ENCODE results near the gene ZRSR2. TPM values are rescaled to one million over a fixed set of nuclear protein-coding genes. Genes with fewer than 3 reads are reported as not detected.

Gene ZRSR2
- polyA plus RNA-seq, 1 of the 3 experiments (the other 2 are of a cell fraction) = 14.3 TPM

GRCh38 chrX:15864629-15865028 is 74.3 kb downstream of the ZRSR2 start:
- H2AFZ ChIP-seq (ENCODE audit: low read depth) = no peak overlapping the region
- H3K9ac ChIP-seq = no peak overlapping the region
- no peaks in the 10 kb centered on the region for H3K4me1 ChIP-seq (ENCODE audit: control insufficient read depth in 1 of 2, insufficient read depth in 2 of 2, low read depth in 1 of 2, low read length in 1 of 2)
- no peak for DNase-seq
- no peaks in the 10 kb centered on the region for H3K36me3 ChIP-seq (replicated peaks in 1 of 2; ENCODE audit: control insufficient read depth in 1 of 2, insufficient read depth in 2 of 2, low read length in 1 of 2)
- H3K4me3 ChIP-seq (ENCODE audit: low read depth in 2 of 2, low read length in 1 of 2) = no peak overlapping the region
- no peaks in the 10 kb centered on the region for H3K9me3 ChIP-seq
- H3K9me2 ChIP-seq = no peaks in the 10 kb centered on the region
- H3K27ac ChIP-seq (ENCODE audit: low read depth in 2 of 2, low read length in 1 of 2) = no peak overlapping the region
- no peak overlapping the region for H3K4me2 ChIP-seq
- H4K20me1 ChIP-seq (ENCODE audit: insufficient read depth) = no peaks in the 10 kb centered on the region
- POLR2A ChIA-PET = interaction anchor here (0.8 kb wide), 1 partner anchor 10 kb away, joined by 3 read pairs; the partner anchor contains the start of gene AP1S2
- TF ChIP-seq, protein P1, sequence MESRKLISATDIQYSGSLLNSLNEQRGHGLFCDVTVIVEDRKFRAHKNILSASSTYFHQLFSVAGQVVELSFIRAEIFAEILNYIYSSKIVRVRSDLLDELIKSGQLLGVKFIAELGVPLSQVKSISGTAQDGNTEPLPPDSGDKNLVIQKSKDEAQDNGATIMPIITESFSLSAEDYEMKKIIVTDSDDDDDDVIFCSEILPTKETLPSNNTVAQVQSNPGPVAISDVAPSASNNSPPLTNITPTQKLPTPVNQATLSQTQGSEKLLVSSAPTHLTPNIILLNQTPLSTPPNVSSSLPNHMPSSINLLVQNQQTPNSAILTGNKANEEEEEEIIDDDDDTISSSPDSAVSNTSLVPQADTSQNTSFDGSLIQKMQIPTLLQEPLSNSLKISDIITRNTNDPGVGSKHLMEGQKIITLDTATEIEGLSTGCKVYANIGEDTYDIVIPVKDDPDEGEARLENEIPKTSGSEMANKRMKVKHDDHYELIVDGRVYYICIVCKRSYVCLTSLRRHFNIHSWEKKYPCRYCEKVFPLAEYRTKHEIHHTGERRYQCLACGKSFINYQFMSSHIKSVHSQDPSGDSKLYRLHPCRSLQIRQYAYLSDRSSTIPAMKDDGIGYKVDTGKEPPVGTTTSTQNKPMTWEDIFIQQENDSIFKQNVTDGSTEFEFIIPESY (IDR thresholded peaks at IDR 0.05; ENCODE audit: borderline replicate concordance, low read depth) = no peak
- no peak for TF ChIP-seq ELF1 (IDR thresholded peaks at IDR 0.05)
- TF ChIP-seq PBX3 (IDR thresholded peaks at IDR 0.05) = no peak
- no peak for TF ChIP-seq MEF2A (IDR thresholded peaks at IDR 0.05; ENCODE audit: borderline replicate concordance, low read depth)
- no peak for TF ChIP-seq GABPA (IDR thresholded peaks at IDR 0.05; ENCODE audit: low read depth)
- TF ChIP-seq, protein P2, sequence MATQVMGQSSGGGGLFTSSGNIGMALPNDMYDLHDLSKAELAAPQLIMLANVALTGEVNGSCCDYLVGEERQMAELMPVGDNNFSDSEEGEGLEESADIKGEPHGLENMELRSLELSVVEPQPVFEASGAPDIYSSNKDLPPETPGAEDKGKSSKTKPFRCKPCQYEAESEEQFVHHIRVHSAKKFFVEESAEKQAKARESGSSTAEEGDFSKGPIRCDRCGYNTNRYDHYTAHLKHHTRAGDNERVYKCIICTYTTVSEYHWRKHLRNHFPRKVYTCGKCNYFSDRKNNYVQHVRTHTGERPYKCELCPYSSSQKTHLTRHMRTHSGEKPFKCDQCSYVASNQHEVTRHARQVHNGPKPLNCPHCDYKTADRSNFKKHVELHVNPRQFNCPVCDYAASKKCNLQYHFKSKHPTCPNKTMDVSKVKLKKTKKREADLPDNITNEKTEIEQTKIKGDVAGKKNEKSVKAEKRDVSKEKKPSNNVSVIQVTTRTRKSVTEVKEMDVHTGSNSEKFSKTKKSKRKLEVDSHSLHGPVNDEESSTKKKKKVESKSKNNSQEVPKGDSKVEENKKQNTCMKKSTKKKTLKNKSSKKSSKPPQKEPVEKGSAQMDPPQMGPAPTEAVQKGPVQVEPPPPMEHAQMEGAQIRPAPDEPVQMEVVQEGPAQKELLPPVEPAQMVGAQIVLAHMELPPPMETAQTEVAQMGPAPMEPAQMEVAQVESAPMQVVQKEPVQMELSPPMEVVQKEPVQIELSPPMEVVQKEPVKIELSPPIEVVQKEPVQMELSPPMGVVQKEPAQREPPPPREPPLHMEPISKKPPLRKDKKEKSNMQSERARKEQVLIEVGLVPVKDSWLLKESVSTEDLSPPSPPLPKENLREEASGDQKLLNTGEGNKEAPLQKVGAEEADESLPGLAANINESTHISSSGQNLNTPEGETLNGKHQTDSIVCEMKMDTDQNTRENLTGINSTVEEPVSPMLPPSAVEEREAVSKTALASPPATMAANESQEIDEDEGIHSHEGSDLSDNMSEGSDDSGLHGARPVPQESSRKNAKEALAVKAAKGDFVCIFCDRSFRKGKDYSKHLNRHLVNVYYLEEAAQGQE (IDR thresholded peaks at IDR 0.05; ENCODE audit: low read depth, low read length) = no peak
- no peak for TF ChIP-seq GATA2 (CRISPR knock-in tag; IDR thresholded peaks at IDR 0.05)
- TF ChIP-seq JUND (IDR thresholded peaks at IDR 0.05) = no peak
- TF ChIP-seq, protein P3, sequence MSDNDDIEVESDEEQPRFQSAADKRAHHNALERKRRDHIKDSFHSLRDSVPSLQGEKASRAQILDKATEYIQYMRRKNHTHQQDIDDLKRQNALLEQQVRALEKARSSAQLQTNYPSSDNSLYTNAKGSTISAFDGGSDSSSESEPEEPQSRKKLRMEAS (IDR thresholded peaks at IDR 0.05; ENCODE audit: low read depth) = no peak
- no peak for TF ChIP-seq FOSL2 (IDR thresholded peaks at IDR 0.05; ENCODE audit: borderline replicate concordance, low read depth)
- TF ChIP-seq, protein P4, sequence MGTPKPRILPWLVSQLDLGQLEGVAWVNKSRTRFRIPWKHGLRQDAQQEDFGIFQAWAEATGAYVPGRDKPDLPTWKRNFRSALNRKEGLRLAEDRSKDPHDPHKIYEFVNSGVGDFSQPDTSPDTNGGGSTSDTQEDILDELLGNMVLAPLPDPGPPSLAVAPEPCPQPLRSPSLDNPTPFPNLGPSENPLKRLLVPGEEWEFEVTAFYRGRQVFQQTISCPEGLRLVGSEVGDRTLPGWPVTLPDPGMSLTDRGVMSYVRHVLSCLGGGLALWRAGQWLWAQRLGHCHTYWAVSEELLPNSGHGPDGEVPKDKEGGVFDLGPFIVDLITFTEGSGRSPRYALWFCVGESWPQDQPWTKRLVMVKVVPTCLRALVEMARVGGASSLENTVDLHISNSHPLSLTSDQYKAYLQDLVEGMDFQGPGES (IDR thresholded peaks at IDR 0.05; ENCODE audit: low read depth, low read length) = no peak
- no peak for TF ChIP-seq TAF1 (IDR thresholded peaks at IDR 0.05; ENCODE audit: borderline replicate concordance, low read depth, low read length)
- no peak for TF ChIP-seq TCF12 (IDR thresholded peaks at IDR 0.05)
- peaks cover 12% of the 10 kb centered on the region; the same call in 1 of the 2 replicates for H3K27me3 ChIP-seq (ENCODE audit: insufficient read depth)
- CTCF ChIA-PET = no interaction called here
- no peaks in the 10 kb centered on the region for H3F3A ChIP-seq (replicated peaks; ENCODE audit: insufficient read depth)
- no peaks in the 10 kb centered on the region for H3K79me2 ChIP-seq (ENCODE audit: insufficient read depth)
